H1 (cell line): ENCODE measurements around the gene TBC1D2. TPM values are rescaled to one million over a fixed set of nuclear protein-coding genes. Genes with fewer than 3 reads are reported as not detected.

Source experiments
- CTCF ChIA-PET: fragments of 300-600 bp; sonication (Branson Sonifier 250); formaldehyde crosslinking; loops from one replicate; lab custom pipeline; 2021; ENCODE audit not compliant: partially characterized antibody; lab: Charles Lee
- POLR2A ChIA-PET: fragments of 300-600 bp; sonication (Branson Sonifier 250); formaldehyde crosslinking; loops from one replicate; lab custom pipeline; 2021; ENCODE audit warnings: inconsistent platforms; ENCODE audit not compliant: partially characterized antibody; lab: Charles Lee
- DNase-seq, 2 experiments: peaks; one replicate each; pipeline versions ENCODE4 v3.0.0 to v3.0.0-alpha.2; 2010 to 2022; ENCODE audit warnings: low spot score in 2 of 2, low read depth in 1 of 2, mixed read lengths in 1 of 2
- FAIRE-seq: peaks from 2 replicates; lab custom pipeline; 2011; peaks lifted over from hg19 to GRCh38; lab: Jason Lieb, UNC
- H2AFZ ChIP-seq: 2 replicates; pipeline ENCODE4 v1.8.1; 2012; ENCODE audit warnings: low read length, inconsistent platforms
- H2AK5ac ChIP-seq: 2 replicates; pipeline ENCODE4 v1.6.1; 2013; ENCODE audit warnings: low read depth, low read length
- H2BK120ac ChIP-seq: replicated peaks from 2 replicates; pipeline ENCODE3; 2013; ENCODE audit warnings: low read depth, low read length, inconsistent platforms
- H2BK12ac ChIP-seq: 2 replicates; pipeline ENCODE4 v1.6.1; 2013; ENCODE audit warnings: low read depth, low read length
- H2BK15ac ChIP-seq: 2 replicates; pipeline ENCODE4 v1.6.1; 2013; ENCODE audit warnings: low read length
- H2BK20ac ChIP-seq: 2 replicates; pipeline ENCODE4 v1.6.1; 2013; ENCODE audit warnings: low read length
- H2BK5ac ChIP-seq: 2 replicates; pipeline ENCODE4 v1.6.1; 2013; ENCODE audit warnings: low read depth, low read length
- H3K14ac ChIP-seq: 2 replicates; pipeline ENCODE4 v1.6.1; 2013; ENCODE audit warnings: inconsistent platforms; ENCODE audit not compliant: insufficient read length
- H3K18ac ChIP-seq: 2 replicates; pipeline ENCODE4 v1.6.1; 2013; ENCODE audit warnings: low read length; ENCODE audit errors: extremely low read depth
- H3K23ac ChIP-seq: 2 replicates; pipeline ENCODE4 v1.6.1; 2013; ENCODE audit warnings: inconsistent platforms; ENCODE audit not compliant: insufficient read length
- H3K23me2 ChIP-seq: 2 replicates; pipeline ENCODE4 v1.6.1; 2013; ENCODE audit warnings: low read depth, low read length
- H3K27ac ChIP-seq: 2 replicates; pipeline ENCODE4 v1.6.1; 2011; ENCODE audit warnings: low read depth, low read length, inconsistent platforms
- H3K27me3 ChIP-seq, 4 experiments: replicated peaks in 1 of 4; 1 replicate in 1 of 4; 2 replicates in 3 of 4; pipeline versions ENCODE4 v1.6.1 to v1.8.1; 2011 to 2013; ENCODE audit warnings: low read length in 3 of 4, mild to moderate bottlenecking in 3 of 4, inconsistent platforms in 2 of 4, mixed read lengths in 2 of 4, moderate library complexity in 1 of 4; ENCODE audit not compliant: control insufficient read depth in 3 of 4, insufficient read depth in 3 of 4; ENCODE audit errors: extremely low read depth in 1 of 4
- H3K36me3 ChIP-seq, 4 experiments: 2 replicates each; pipeline versions ENCODE4 v1.6.1 to v1.8.1; 2011 to 2013; ENCODE audit warnings: mild to moderate bottlenecking in 4 of 4, low read length in 3 of 4, moderate library complexity in 2 of 4, control low read depth in 1 of 4, inconsistent platforms in 1 of 4; ENCODE audit not compliant: insufficient read depth in 4 of 4, control insufficient read depth in 2 of 4
- H3K4ac ChIP-seq: replicated peaks from 2 replicates; pipeline ENCODE3; 2013; ENCODE audit warnings: low read length, low read depth, mixed read lengths, inconsistent platforms; ENCODE audit not compliant: insufficient read length
- H3K4me1 ChIP-seq, 4 experiments: replicated peaks in 1 of 4; 1 replicate in 1 of 4; 2 replicates in 3 of 4; pipeline versions ENCODE4 v1.6.1 to v1.8.1; 2011 to 2013; ENCODE audit warnings: low read length in 3 of 4, inconsistent platforms in 2 of 4, mixed read lengths in 1 of 4; ENCODE audit not compliant: insufficient read depth in 4 of 4, control insufficient read depth in 3 of 4
- H3K4me2 ChIP-seq, 2 experiments: 2 replicates each; pipeline versions ENCODE4 v1.6.1 to v1.8.1; 2011 to 2013; ENCODE audit warnings: low read depth in 2 of 2, low read length in 2 of 2, control low read depth in 1 of 2, inconsistent platforms in 1 of 2, mild to moderate bottlenecking in 1 of 2; ENCODE audit not compliant: insufficient read depth in 1 of 2
- H3K4me3 ChIP-seq, 4 experiments: fragments of 200-600, 300-600 bp in 1 of 4; sonication (generic), shearing (Covaris generic), sonication (Bioruptor Twin) in 1 of 4; 2 replicates each; pipeline versions ENCODE4 v1.5.1 to v1.8.1; 2011 to 2016; ENCODE audit warnings: low read length in 4 of 4, low read depth in 3 of 4, control low read depth in 2 of 4, inconsistent platforms in 2 of 4, mild to moderate bottlenecking in 2 of 4, mixed read lengths in 1 of 4, moderate library complexity in 1 of 4; ENCODE audit not compliant: insufficient read depth in 2 of 4; ENCODE audit errors: extremely low read depth in 1 of 4
- H3K56ac ChIP-seq: replicated peaks from 2 replicates; pipeline ENCODE3; 2013; ENCODE audit warnings: low read depth, mild to moderate bottlenecking, mixed read lengths, low read length, inconsistent platforms; ENCODE audit not compliant: insufficient read length
- H3K79me1 ChIP-seq: 2 replicates; pipeline ENCODE4 v1.6.1; 2013; ENCODE audit warnings: low read depth, low read length, control low read depth
- H3K79me2 ChIP-seq, 2 experiments: 2 replicates each; pipeline versions ENCODE4 v1.6.1 to v1.8.1; 2012 to 2013; ENCODE audit warnings: low read length in 2 of 2, mild to moderate bottlenecking in 2 of 2, inconsistent platforms in 1 of 2; ENCODE audit not compliant: insufficient read depth in 2 of 2, control insufficient read depth in 1 of 2
- H3K9ac ChIP-seq, 4 experiments: replicated peaks in 1 of 4; 1 replicate in 1 of 4; 2 replicates in 3 of 4; pipeline versions ENCODE4 v1.6.1 to v1.8.1; 2011 to 2013; ENCODE audit warnings: low read depth in 3 of 4, low read length in 3 of 4, control low read depth in 2 of 4, mild to moderate bottlenecking in 2 of 4, moderate library complexity in 2 of 4, inconsistent platforms in 1 of 4; ENCODE audit errors: extremely low read depth in 1 of 4
- H3K9me3 ChIP-seq, 2 experiments: 2 replicates each; pipeline versions ENCODE4 v1.6.1 to v1.8.1; 2012 to 2013; ENCODE audit warnings: mild to moderate bottlenecking in 2 of 2, moderate library complexity in 2 of 2, control low read depth in 1 of 2, inconsistent platforms in 1 of 2, low read depth in 1 of 2, low read length in 1 of 2, mixed read lengths in 1 of 2; ENCODE audit not compliant: insufficient read depth in 2 of 2
- H4K20me1 ChIP-seq, 2 experiments: replicated peaks in 1 of 2; 2 replicates each; pipeline versions ENCODE3 to v1.8.1; 2011 to 2013; ENCODE audit warnings: inconsistent platforms in 2 of 2, low read length in 2 of 2, mild to moderate bottlenecking in 1 of 2; ENCODE audit not compliant: insufficient read depth in 2 of 2, control insufficient read depth in 1 of 2
- H4K5ac ChIP-seq: 2 replicates; pipeline ENCODE4 v1.6.1; 2013; ENCODE audit warnings: low read length, low read depth, mixed read lengths, inconsistent platforms; ENCODE audit not compliant: insufficient read length
- H4K8ac ChIP-seq: 2 replicates; pipeline ENCODE4 v1.8.0; 2013; ENCODE audit warnings: mild to moderate bottlenecking, moderate library complexity, low read length, inconsistent platforms; ENCODE audit not compliant: insufficient read depth; ENCODE audit errors: extremely low read depth
- H4K91ac ChIP-seq: replicated peaks from 2 replicates; pipeline ENCODE3; 2013; ENCODE audit warnings: low read length, mixed read lengths, inconsistent platforms; ENCODE audit not compliant: insufficient read length
- POLR2AphosphoS5 ChIP-seq: IDR thresholded peaks from 2 replicates; pipeline ENCODE4 v1.6.1; 2011; ENCODE audit warnings: low read depth, low read length
- SIN3A ChIP-seq, 2 experiments: IDR thresholded peaks in 1 of 2; conservative IDR thresholded peaks in 1 of 2; 2 replicates each; pipeline ENCODE4 v1.6.1; 2011 to 2012; ENCODE audit warnings: low read length in 2 of 2, improper control_type of control experiment in 1 of 2, low read depth in 1 of 2, mild to moderate bottlenecking in 1 of 2
- YY1 ChIP-seq: IDR thresholded peaks from 2 replicates; pipeline ENCODE4 v1.6.1; 2011; ENCODE audit warnings: low read depth, mild to moderate bottlenecking, low read length
- WGBS, 2 experiments: shearing (Covaris generic) in 1 of 2; methylation state at CpG; one replicate each; pipeline versions ENCODE4 v1.1.6 to v1.1.7; 2013 to 2015; ENCODE audit warnings: low lambda C conversion rate in 2 of 2, mixed read lengths in 2 of 2, inconsistent platforms in 1 of 2, low coverage in 1 of 2, missing lambda C conversion rate in 1 of 2; ENCODE audit not compliant: insufficient replicate concordance in 2 of 2, insufficient coverage in 1 of 2, insufficient read length in 1 of 2; ENCODE audit errors: extremely low coverage in 1 of 2, missing lambda C conversion rate in 1 of 2; 5-methylcytosine and 5-hydroxymethylcytosine counted together
- polyA plus RNA-seq, 7 experiments: library from polyadenylated mRNA; depleted of rRNA in 3 of 7; stranded (reverse) in 5 of 7; unstranded in 2 of 7; fragments of >200 nt in 5 of 7; fragments of 200-250 nt in 2 of 7; gene quantifications; 1 replicate in 5 of 7; 2 replicates in 1 of 7; 4 replicates in 1 of 7; pipeline versions ENCODE4 v1.2.1 to v1.2.3, GENCODE V29; 2011 to 2013; ENCODE audit warnings: missing spikeins in 2 of 7, mixed read lengths in 2 of 7
- total RNA-seq: library from RNA; stranded (reverse); fragmentation: NEBNext Ultra II Directional; extraction: Animal tissue kit (Norgen Biotek cat#: 25700); gene quantifications from 2 replicates; pipeline ENCODE4 v1.2.1, GENCODE V29; 2021

The TBC1D2 gene
- total and polyA plus RNA-seq, 2 of the 8 experiments (the other 6 are each of a cell fraction or from before 2014, with no cell fraction given): 7.4 TPM

- Histone ChIP-seq H2BK5ac (0 out of 2 replicates have a peak overlapping the region, but pooled peaks have one; percentile 31), H2BK20ac (no peak overlapping the region), H3K4me1 (peaks cover 0 to 10% (median 6%) of the 10 kb centered on the region in 4 experiments; a peak in 6 of 7 replicates), H3K18ac (no peak overlapping the region), H3K27ac (no peak overlapping the region), H3K27me3 (no peaks in the 10 kb centered on the region), H2BK120ac (no peak overlapping the region), H3K14ac (no peak overlapping the region), H2BK15ac (no peak overlapping the region), H3K23ac (no peak overlapping the region), H3K4ac (no peak overlapping the region), H3K9ac (no peak overlapping the region), H2AFZ (no peak overlapping the region), H3K4me3 (no peak overlapping the region), H3K79me2 (no peaks in the 10 kb centered on the region), H4K5ac (no peak overlapping the region), H3K56ac (no peak overlapping the region), H4K8ac (no peak overlapping the region), H2BK12ac (no peak overlapping the region), H4K91ac (no peak overlapping the region), H3K36me3 (no peaks in the 10 kb centered on the region), H2AK5ac (no peak overlapping the region), H3K23me2 (no peaks in the 10 kb centered on the region), H3K79me1 (no peaks in the 10 kb centered on the region), H3K4me2 (no peak overlapping the region), H3K9me3 (no peaks in the 10 kb centered on the region), H4K20me1 (no peaks in the 10 kb centered on the region)
- WGBS, 2 experiments: 94% methylated on average over 7 of the region's 7 CpGs; no CpG with 5 or more reads in 1 of the 2 experiments
- no peak for DNase-seq
- TF ChIP-seq POLR2AphosphoS5: no peak
- no peak for TF ChIP-seq SIN3A (conservative IDR thresholded peaks at IDR 0.05 in 1 of 2, IDR thresholded peaks at IDR 0.05 in 1 of 2; ENCODE audit: low read depth in 1 of 2, low read length in 2 of 2)
- TF ChIP-seq YY1: no peak
- no peak for FAIRE-seq
- ChIA-PET POLR2A (no interaction called here), CTCF (interaction anchor here (0.5 to 8.3 kb wide), 6 partner anchors 10 to 1935 kb away, joined by 3 to 62 read pairs (median 3); partner anchors contain the start of gene TBC1D2)
Observed at GRCh38 chr9:98201749-98202148, 53.7 kb downstream of the TBC1D2 start.
